ENCODE results near the gene INSC. TPM values are rescaled to one million over a fixed set of nuclear protein-coding genes. Genes with fewer than 3 reads are reported as not detected.

INSC gene
- total and polyA plus RNA-seq, 2 of the 13 experiments (the other 11 are each of a cell fraction or from before 2014, with no cell fraction given), result 0.09 TPM; not detected in 1

- Histone ChIP-seq H3K79me2 (ENCODE audit: insufficient read depth, low read length) (no peaks in the 10 kb centered on the region), H3K4me3 (replicated peaks in 1 of 3; ENCODE audit: insufficient read depth in 1 of 3, low read depth in 2 of 3, low read length in 3 of 3) (no peak overlapping the region), H3K4me1 (ENCODE audit: insufficient read depth, low read length) (no peaks in the 10 kb centered on the region), H3K4me2 (ENCODE audit: low read depth, low read length) (no peak overlapping the region), H3K9me3 (ENCODE audit: low read length) (no peaks in the 10 kb centered on the region), H3K9ac (ENCODE audit: insufficient read depth, low read depth, low read length) (no peak overlapping the region), H2AFZ (ENCODE audit: low read length) (no peak overlapping the region), H3K27me3 (ENCODE audit: control insufficient read depth in 1 of 2, insufficient read depth in 2 of 2, low read length in 2 of 2) (no peaks in the 10 kb centered on the region), H3K27ac (ENCODE audit: extremely low read length, insufficient read depth, low read length) (no peak overlapping the region), H3K36me3 (replicated peaks in 1 of 2; ENCODE audit: control insufficient read depth in 1 of 2, insufficient read depth in 2 of 2, low read length in 2 of 2) (no peaks in the 10 kb centered on the region), H4K20me1 (ENCODE audit: insufficient read depth, low read length) (no peaks in the 10 kb centered on the region)
- POLR2A ChIA-PET, result no interaction called here
- TF ChIP-seq TGIF2 (CRISPR knock-in tag; IDR thresholded peaks at IDR 0.05) (no peak), ZNF12 (CRISPR knock-in tag; IDR thresholded peaks at IDR 0.05) (no peak), ZNF660 (CRISPR knock-in tag; IDR thresholded peaks at IDR 0.05; ENCODE audit: borderline replicate concordance, low read depth) (no peak), POLR2AphosphoS2 (IDR thresholded peaks at IDR 0.05; ENCODE audit: low read depth, low read length) (no peak), ZNF691 (CRISPR knock-in tag; IDR thresholded peaks at IDR 0.05; ENCODE audit: borderline replicate concordance, low read depth) (no peak), ZNF337 (CRISPR knock-in tag; IDR thresholded peaks at IDR 0.05; ENCODE audit: borderline replicate concordance, low read depth) (no peak), ZNF432 (CRISPR knock-in tag; IDR thresholded peaks at IDR 0.05; ENCODE audit: borderline replicate concordance) (no peak), ZNF281 (CRISPR knock-in tag; IDR thresholded peaks at IDR 0.05; ENCODE audit: borderline replicate concordance) (no peak), THAP11 (CRISPR knock-in tag; IDR thresholded peaks at IDR 0.05) (no peak), KDM5B (CRISPR knock-in tag; IDR thresholded peaks at IDR 0.05; ENCODE audit: borderline replicate concordance) (no peak), RXRB (CRISPR knock-in tag; IDR thresholded peaks at IDR 0.05; ENCODE audit: borderline replicate concordance) (no peak), ISX (CRISPR knock-in tag; conservative IDR thresholded peaks at IDR 0.05) (no peak), ZFP37 (CRISPR knock-in tag; IDR thresholded peaks at IDR 0.05; ENCODE audit: borderline replicate concordance) (no peak), ZNF652 (CRISPR knock-in tag; IDR thresholded peaks at IDR 0.05; ENCODE audit: borderline replicate concordance, low read depth) (no peak)
- no peak for ATAC-seq
- in situ Hi-C loops (cut with HindIII; ENCODE audit: extremely low pct_ligation_motif_present, low pct_unique_long_range_greater_than_20kb), result no loop called here
- FAIRE-seq, result no peak
- no TSS peak for BruUV-seq (replicated peaks)
- CTCF ChIA-PET (ENCODE audit: low intra/inter-chr PET ratio, low total read pairs), result no interaction called here
- intact Hi-C loops (cut with micrococcal nuclease; ENCODE audit: unreplicated experiment), result no loop called here
- WGBS (ENCODE audit: low lambda C conversion rate), result 26% methylated on average over 2 of the region's 2 CpGs
- no peak for DNase-seq (ENCODE audit: low spot score)
Measured at GRCh38 chr11:15282754-15283153, 168.0 kb downstream of the INSC start.

All from HepG2 (cell line).